ENCODE data around the gene OR52M1.
"Not testable (repeated sequence)": the region's sequence is repeated elsewhere in the genome, so short reads cannot be mapped to it uniquely, and the experiment has no call there.

The OR52M1 gene, protein sequence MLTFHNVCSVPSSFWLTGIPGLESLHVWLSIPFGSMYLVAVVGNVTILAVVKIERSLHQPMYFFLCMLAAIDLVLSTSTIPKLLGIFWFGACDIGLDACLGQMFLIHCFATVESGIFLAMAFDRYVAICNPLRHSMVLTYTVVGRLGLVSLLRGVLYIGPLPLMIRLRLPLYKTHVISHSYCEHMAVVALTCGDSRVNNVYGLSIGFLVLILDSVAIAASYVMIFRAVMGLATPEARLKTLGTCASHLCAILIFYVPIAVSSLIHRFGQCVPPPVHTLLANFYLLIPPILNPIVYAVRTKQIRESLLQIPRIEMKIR

DNA sequence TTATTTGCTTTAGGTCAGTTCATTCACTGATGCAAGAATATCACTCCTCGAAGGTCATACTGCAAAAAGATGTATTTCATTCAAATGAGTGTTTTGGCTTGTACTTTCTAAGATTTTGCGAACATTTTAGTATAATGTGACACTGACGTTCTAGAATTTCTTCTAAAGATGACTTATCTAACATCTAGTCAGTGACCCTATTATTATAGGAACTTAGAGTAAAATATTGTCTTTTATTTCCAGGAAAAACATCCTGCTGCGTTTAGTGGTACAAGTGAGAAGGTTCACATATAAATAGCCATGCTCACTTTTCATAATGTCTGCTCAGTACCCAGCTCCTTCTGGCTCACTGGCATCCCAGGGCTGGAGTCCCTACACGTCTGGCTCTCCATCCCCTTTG, at the start of gene OR52M1:
Gene OR52M1, plus strand, starts transcription at position 301 of the 400 bp plus-strand sequence. Its CDS starts 0 bp downstream, at position 301.
- DNase-seq (ENCODE audit: low read depth), result no peak

DNA sequence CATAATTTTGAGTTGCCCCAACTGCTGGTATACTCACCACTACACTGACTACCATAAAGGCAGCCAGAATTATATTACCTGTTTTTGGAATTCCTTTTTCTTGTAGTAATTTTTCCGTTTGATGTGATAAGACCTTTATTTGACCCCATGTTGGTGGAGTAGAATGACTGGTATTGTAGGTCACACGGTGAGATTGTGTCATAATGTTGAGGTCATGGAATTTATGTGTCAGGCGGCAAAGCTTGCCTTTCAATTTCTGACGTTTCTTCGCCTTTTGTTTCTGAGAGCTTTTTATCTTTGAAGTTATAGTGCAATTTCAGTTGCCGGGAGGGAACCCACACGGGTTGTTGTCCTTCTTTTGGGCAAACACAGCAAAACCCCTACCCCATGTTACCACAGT, 49.5 kb upstream of the OR52M1 start:
- DNase-seq (ENCODE audit: low read depth), result no peak

DNA sequence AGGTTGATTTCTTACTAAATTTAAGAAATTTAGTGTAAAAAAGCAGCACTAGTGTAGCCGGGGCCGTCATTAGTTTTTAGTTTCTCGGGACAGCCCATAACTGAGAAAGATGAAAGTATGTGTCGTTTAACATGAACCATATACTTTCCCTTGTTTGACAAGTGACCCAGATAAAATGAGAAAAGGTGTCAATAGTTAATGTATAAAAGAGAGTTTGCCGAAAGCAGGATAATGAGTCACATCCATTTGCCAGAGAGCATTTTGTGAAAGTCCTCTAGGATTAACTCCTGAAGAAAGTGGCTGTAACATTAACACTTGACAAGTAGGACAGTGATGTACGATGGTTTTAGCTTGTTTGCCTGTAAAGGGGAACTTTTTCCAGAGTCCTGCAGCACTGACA, 49.0 kb upstream of the OR52M1 start:
- DNase-seq (ENCODE audit: low read depth), result no peak

DNA sequence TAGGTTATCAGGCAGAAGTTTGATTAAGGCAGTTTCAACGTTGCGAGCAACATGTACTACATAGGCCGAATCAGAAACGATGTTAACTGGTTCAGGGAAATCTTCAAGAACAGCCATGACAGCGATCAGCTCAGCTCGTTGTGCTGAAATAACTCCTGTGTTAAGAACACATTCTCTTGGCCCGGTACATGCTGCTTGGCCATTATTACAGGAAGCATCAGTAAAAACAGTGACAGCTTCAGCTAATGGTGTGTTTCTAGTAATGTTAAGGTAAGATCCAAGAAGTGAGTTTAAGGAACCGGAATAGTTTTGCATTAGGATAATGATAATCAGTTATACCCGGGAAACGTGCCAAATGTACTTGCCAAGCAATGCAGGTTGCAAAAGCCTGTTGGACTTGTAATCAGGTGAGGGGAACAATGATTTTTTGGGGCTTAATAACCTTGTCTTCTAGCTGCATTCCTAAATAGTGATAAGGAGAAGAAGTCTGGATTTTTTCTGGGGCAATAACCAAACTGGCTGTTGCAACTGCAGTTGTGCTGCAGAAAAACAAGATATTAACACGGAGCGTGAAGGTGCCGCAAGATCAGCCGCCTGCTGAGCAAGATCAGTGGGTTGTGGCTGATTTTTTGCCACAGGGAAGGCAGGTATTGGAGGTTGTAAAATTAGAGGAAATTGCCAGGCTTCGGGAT, 48.3 kb upstream of the OR52M1 start:
- DNase-seq (ENCODE audit: low read depth), result no peak

DNA sequence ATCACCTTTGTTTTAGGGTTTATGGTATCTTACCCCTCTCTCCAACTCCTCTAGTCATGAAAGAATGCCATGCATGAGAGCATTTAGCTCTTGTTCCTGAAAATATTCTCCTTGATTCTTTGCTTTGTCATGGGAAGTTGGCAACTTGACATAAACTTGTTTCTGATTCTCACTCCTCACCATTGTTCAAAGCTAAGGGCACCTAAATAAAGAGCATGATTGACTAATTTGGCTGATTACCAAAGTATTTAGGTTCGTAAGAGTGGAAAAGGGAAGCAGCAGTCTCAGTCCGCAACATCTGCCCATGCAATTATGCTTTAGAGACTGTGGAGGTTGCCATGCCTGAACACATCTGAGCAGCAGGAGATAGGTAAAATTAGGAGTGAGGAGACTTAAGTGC, 36.1 kb upstream of the OR52M1 start:
- DNase-seq (ENCODE audit: low read depth), result no peak

DNA sequence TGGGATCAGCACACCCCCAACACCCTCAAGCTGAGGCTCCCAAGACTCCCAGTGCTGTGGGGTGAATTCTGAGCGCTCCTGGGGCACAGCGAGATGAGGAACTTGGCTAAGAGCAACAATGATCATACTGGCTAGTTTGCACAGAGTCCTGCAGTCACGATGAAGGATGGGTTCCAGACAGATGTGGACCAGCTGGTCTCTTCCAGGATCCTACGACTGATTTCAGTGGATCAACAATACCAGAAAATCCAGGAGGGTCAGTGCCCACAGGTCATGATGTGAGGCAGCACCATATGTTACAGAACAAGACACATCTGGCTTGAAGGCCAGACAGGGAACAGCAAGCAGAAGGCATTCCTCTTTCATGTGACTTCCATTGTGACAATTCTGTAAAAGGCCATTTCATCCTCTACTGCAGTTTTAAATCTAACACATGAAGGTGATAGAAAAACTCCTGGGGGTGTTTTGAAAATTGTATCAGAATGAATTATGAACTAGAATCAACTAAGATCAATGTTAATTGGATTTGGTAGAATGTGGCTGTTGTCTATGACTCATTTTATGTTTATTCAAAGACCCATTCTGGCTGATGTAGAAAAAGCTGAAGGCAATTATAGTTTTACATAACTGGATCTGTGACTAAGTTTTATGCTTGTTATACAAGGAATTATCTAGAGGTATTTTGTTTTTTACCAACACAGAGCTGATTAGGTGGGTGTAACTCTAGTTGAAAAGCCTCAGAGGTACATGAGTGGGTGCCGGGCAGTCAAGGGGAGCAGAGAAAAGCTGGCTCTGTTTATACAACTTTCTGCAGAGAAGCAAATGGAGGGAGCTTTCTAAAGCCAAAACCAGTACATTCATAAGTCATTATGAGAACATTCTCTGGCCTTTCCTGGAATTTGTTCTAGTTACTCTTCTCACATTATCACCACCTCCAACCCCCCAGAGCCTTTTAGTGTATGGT, 33.4 kb upstream of the OR52M1 start:
- DNase-seq (ENCODE audit: low read depth), result no peak

DNA sequence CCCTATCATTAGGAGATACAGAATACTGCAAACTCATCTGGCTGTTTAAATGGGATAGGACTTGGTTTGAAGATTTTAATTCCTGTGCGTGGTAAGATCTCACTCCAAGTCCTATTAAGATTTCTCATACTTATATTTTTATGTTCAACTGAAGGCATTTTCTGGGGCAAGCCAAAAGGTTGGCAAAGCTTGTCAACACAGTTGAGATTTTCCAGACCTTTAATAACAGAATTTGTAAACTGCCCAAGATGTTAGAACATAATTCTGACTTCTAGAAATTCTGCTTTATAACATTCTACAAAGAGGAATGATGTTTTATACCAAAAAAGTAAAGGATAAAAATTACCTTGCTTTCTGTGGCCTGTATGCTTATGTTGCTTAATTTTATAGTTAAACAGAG, 30.8 kb upstream of the OR52M1 start:
- DNase-seq (ENCODE audit: low read depth), result no peak

DNA sequence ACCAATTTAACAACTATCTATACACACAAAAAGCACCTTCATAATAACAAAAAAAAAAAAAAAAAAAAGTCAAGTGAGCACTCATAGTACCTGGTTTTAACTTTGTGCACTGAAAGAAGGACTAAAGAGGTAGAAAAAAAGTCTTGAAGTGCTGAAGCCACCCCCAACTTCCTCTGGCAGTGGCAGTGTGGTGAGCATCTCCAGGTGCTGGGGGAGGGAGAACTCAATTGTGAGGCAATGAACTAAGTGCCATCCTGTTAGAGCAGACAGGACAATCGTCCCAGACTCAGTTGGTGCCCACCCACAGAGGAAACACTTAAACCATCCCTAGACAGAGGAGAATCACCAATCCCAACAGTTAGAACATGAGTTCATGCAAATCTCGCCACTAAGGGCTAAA, 22.7 kb upstream of the OR52M1 start:
- DNase-seq (ENCODE audit: low read depth), result no peak

DNA sequence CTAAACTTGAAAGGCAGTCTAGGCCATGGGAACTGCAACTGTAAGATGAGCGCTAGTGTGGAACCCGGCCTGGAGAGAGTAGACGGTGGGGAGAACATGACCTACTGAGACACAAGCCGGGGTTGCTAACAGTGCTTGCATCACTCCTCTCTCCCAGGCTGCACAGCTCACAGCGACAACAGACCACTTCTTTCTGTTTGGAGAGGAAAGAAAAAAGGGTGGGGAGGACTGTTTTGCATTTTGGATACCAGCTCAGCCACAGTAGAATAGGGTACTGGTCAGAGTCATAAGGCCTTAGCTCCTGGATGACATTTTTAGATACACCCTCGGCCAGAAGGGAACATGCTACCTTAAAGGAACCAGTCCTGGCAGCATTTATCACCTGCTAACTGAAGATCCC, 22.2 kb upstream of the OR52M1 start:
- no peak for DNase-seq (ENCODE audit: low read depth)

DNA sequence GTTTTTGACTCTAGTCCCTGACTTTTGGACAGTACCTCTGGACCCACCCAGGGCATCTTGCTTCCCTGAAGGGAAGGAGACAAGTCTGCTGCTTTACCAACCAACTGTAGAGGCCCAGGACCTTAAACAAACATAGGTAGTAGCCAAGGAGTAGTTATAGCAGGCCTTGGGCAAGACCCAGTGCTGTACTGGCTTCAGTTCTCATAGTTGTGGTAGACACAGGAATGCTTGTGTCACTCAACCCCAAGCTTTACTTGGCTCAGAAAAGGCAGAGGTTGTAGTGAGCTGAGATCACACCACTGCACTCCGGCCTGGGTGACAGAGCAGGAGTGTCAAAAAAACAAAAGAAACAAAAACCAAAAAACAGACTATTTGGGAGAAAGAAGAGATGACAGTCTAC, 21.3 kb upstream of the OR52M1 start:
- no peak for DNase-seq (ENCODE audit: low read depth)

DNA sequence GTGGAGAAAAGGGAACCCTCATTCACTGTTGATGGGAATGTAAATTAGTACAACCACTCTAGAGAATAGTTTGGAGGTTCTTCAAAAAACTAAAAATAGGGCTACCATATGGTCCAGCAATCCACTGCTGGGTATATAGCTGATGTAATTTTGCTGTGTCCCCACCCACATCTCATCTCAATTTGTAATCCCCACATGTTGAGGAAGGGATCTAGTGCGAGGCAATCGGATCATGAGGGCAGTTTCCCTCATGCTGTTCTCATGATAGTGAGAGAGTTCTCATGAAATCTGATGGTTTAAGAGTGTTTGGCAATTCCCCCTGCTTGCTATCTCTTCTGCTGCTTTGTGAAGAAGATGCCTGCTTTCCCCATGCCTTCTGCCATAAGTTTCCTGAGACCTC, 17.1 kb upstream of the OR52M1 start:
- no peak for DNase-seq (ENCODE audit: low read depth)

DNA sequence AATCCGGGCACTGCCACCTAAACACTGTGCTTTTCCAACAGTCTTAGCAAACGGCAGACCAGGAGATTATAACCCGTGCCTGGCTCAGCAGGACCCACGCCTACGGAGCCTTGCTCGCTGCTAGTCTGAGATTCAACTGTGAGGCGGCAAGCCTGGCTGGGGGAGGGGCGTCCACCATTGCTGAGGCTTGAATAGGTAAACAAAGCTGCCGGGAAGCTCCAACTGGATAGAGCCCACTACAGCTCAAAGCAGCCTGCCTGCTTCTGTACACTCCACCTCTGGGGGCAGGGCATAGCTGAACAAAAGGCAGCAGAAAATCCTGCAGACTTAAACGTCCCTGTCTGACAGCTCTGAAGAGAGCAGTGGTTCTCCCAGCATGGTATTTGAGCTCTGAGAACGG, 13.3 kb upstream of the OR52M1 start:
- not testable (repeated sequence) for DNase-seq (ENCODE audit: low read depth)

DNA sequence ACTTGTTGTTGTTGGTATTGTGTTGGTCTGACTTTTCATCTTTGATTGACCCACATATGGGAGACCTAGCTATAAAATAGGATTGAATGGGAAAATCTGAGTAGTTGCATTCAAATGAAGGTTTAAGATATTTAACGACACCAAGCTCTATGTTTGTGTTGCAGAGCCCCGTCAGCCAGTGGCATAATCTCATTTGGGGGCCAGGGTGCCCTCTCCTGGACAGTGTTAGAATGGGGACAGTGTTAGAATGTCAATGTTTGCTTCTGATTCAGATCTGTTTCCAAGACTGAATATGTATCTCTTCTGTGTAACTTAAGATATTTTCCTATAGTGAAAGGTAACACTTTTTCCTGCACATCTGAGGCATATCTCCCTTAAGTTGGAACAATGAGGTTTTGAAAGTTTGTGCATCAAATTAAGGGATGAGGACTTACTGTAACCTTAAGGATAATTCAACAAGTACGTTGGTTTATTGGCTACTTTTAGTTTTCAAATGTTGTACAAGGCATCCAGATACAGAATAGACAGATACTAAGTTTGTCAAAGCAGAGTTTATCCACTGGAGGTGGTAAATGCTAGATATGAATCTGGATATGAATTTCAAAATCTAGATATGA, 5.3 kb upstream of the OR52M1 start:
- DNase-seq (ENCODE audit: low read depth), result no peak

DNA sequence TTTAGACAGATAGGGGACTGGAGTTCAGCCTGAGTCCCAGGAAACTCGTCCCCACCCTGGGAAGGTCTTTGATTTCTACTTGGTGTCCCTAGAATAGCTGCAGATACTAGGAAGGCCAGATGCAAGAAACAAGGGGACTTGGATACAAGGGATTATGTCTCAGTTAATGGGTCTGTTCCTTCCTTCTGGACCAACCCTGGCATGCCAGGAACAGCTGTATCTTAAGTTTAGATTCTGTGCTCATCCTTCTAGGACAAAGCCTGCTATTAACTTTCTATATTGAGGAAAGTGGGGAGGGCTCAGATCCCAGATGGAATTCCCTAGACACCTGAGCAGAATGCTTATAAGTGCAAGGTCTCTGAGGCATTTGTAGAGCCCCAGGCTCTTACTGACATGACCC, 3.9 kb upstream of the OR52M1 start:
- DNase-seq (ENCODE audit: low read depth), result no peak

DNA sequence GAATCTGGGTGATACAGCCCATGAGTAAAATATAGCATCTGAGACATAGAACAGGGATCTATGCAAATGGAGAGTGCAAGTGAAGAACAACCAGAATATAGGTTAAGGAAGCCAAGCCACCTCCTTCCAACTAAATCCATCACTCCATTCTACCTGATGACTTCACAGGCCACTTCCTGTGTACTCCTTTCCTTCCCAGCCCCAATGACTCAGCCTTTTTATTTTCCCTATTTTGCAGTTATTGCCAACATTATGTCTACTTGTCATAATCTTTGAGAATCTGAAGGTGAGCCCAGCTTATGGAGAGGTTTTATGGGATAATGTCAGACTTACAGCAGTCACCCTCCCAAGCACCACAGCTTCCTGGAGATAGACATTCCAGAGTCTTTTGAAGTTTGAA, 1.4 kb upstream of the OR52M1 start:
- DNase-seq (ENCODE audit: low read depth), result no peak

DNA sequence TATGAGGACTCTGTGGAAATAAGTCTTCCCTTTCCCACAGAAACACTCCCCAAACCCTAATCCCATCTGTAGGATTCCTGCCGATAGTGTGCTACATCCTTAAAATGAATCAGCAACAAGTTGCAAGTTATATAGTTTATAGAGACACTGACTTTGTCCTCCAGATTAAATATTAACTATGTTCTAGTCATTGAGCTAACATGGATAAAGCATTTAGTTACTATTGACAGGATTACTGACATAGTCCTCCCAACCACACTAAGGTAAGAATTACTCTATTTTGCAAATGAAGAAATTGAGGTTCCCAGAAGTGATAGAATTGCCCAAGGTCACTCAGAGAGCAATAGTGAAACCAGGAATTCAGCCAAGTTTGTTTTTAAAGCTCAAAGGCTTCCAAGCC, 1.9 kb downstream of the OR52M1 start:
- DNase-seq (ENCODE audit: low read depth), result no peak

DNA sequence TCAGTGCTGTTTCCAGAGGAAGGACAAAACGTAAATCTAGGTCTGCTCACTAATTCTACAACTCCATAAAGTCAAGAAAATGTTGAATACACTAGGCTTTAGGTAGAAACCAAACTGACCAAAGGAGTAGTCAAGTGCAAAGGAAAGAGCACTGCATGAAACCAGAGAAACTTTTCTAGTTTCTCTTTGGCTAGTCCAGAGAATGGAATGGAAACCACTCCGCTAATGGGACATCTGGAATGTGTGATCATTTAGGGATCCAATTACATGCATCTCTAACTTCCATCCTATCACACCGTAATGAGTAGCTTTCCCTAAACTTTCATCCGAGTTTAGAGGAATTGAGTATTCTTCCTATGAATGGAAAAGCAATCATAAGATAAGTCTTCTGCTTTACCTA, 2.4 kb downstream of the OR52M1 start:
- DNase-seq (ENCODE audit: low read depth), result no peak

DNA sequence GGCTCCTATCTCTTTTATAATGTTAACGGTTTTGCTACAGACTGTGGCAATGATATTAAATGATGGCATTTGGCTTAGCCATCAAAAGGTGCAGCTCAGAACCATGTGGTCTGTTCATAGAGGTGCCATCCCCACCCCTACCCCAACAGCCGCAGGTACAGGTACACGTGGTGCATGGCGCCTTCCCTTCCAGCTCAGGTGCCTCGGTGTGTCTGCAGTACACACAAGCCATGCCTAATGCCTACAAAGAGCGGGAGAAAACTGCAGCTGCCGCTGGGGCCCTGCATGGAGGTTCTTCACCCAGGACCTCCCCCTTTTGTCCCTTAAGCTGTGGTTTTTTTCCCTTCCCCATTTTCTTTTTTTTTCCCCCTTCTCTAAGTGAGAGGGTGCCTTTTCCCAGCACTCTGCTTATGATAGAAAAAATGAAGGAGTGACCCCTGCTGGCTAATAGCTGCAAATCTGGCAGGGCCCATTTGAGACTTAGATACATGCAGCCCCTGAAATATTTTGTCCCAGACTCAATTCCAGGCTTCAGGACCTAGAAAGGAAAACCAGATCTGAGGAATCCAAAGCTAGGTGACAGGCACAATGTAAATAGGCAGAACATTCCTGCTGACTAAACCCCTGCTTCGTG, 6.5 kb downstream of the OR52M1 start:
- no peak for DNase-seq (ENCODE audit: low read depth)

DNA sequence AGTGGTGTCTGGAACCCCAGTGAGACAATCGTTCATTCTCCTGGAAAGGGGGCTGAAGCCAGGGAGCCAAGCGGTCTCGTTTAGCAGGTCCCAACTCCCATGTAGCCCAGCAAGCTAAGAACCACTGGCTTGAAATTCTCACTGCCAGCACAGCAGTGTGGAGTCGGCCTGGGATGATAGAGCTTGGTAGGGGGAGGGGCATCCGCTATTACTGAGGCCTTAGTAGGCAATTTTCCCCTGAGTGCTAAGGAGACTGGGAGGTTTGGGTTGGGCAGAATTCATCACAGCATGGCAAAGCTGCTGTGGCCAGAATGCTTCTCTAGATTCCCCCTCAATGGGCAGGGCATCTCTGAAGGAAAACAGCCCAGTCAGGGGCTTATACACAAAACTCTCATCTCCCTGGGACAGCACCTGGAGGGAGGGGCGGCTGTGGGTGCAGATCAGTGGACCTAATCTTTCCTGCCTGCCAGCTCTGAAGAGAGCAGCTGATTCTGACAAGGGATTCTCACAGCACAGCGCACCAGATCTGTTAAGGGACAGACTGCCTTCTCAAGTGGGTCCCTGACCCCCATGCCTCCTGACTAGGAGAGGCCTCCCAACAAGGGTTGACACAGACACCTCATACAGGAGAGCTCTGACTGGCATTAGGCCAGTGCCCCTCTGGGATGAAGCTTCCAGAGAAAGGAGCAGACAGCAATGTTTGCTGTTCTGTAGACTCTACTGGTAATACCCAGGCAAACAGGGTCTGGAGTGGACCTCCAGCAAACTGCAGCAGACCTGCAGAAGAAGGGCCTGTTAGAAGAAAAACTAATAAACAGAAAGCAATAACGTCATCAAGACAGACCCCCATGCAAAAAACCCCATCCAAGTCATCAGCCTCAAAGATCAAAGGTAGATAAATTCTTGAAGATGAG, 14.8 kb downstream of the OR52M1 start:
- DNase-seq (ENCODE audit: low read depth), result no peak

DNA sequence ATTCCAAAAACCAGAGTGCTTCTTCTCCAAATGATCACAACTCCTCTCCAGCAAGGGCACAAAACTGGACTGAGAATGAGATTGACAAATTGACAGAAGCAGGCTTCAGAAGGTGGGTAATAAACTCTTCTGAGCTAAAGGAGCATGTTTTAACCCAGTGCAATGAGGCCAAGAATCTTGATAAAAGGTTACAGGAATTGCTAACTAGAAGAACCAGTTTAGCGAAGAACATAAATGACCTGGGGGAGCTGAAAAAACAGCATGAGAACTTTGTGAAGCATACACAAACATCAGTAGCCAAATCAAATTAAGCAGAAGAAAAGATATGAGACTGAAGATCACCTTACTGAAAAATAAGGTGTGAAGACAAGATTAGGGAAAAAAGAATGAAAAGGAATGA, 15.5 kb downstream of the OR52M1 start:
- no peak for DNase-seq (ENCODE audit: low read depth)

DNA sequence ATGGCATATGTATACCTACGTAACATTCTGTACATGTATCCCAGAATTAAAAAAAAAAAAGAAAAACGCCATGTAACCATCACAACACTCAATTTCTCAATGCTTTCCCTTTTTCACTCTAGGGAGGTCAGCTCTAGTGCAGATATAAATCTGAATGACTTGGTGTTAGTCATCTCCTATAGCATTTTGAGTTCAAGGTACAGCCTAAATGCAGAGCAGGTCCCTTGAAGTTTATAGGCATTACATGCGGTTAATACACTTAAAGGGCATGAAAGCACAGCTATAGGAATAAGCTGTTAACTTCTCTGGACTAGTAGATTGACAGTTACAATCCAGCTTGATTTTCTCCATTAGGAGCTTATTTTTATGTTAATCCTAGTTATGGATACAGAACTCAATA, 20.4 kb downstream of the OR52M1 start:
- no peak for DNase-seq (ENCODE audit: low read depth)
